Measurements from ENCODE around the gene OR2T10. TPM values are rescaled to one million over a fixed set of nuclear protein-coding genes. Genes with fewer than 3 reads are reported as not detected.

OR2T10 gene
- total RNA-seq, 1 donor from 2014 or later: not detected

- no peak for ATAC-seq
- intact Hi-C loops (cut with DNase I): no loop called here
Measured at GRCh38 chr1:248599396-248599795, 1.9 kb upstream of the OR2T10 start.

GRCh38 chr1:248596615-248597014, 885 bp downstream of the OR2T10 start:
- H3K27ac ChIP-seq: no peak overlapping the region
- DNase-seq (no peak), ATAC-seq (no peak)
- intact Hi-C loops (cut with DNase I): no loop called here
- H3K4me3 ChIP-seq: no peak overlapping the region
- H3K4me1 ChIP-seq: no peaks in the 10 kb centered on the region
- no peaks in the 10 kb centered on the region for H3K36me3 ChIP-seq
- TF ChIP-seq CTCF (IDR thresholded peaks at IDR 0.05): no peak
- no peaks in the 10 kb centered on the region for H3K9me3 ChIP-seq
- no peaks in the 10 kb centered on the region for H3K27me3 ChIP-seq (ENCODE audit: low read depth)

More at GRCh38 chr1:248599396-248599795, 1.9 kb upstream of the OR2T10 start:
- Histone ChIP-seq H3K9me3 (no peaks in the 10 kb centered on the region), H3K36me3 (no peaks in the 10 kb centered on the region), H3K27me3 (ENCODE audit: low read depth) (no peaks in the 10 kb centered on the region), H3K4me1 (no peaks in the 10 kb centered on the region), H3K4me3 (no peak overlapping the region), H3K27ac (no peak overlapping the region)
- no peak for DNase-seq
- TF ChIP-seq CTCF (IDR thresholded peaks at IDR 0.05): no peak

- Histone ChIP-seq H3K27ac (no peak overlapping the region), H3K4me1 (no peaks in the 10 kb centered on the region), H3K36me3 (no peaks in the 10 kb centered on the region), H3K4me3 (no peak overlapping the region), H3K9me3 (no peaks in the 10 kb centered on the region), H3K27me3 (ENCODE audit: low read depth) (no peaks in the 10 kb centered on the region)
- no peak for TF ChIP-seq CTCF (IDR thresholded peaks at IDR 0.05)
- ATAC-seq (no peak), DNase-seq (no peak)
- intact Hi-C loops (cut with DNase I): no loop called here
Measured at GRCh38 chr1:248593226-248593625, 4.3 kb downstream of the OR2T10 start.

- no peaks in the 10 kb centered on the region for H3K4me1 ChIP-seq
- no peak for TF ChIP-seq CTCF (IDR thresholded peaks at IDR 0.05)
- intact Hi-C loops (cut with DNase I): no loop called here
- DNase-seq (no peak), ATAC-seq (no peak)
- H3K27ac ChIP-seq: no peak overlapping the region
- H3K27me3 ChIP-seq (ENCODE audit: low read depth): no peaks in the 10 kb centered on the region
- no peaks in the 10 kb centered on the region for H3K36me3 ChIP-seq
- H3K4me3 ChIP-seq: no peak overlapping the region
- no peaks in the 10 kb centered on the region for H3K9me3 ChIP-seq
Measured at GRCh38 chr1:248592655-248593054, 4.8 kb downstream of the OR2T10 start.

GRCh38 chr1:248590055-248590454, 7.4 kb downstream of the OR2T10 start:
- ATAC-seq: no peak

More at GRCh38 chr1:248590055-248590454, 7.4 kb downstream of the OR2T10 start:
- no peaks in the 10 kb centered on the region for H3K4me1 ChIP-seq
- H3K36me3 ChIP-seq: no peaks in the 10 kb centered on the region
- H3K4me3 ChIP-seq: no peak overlapping the region
- no peak overlapping the region for H3K27ac ChIP-seq
- H3K27me3 ChIP-seq (ENCODE audit: low read depth): no peaks in the 10 kb centered on the region
- intact Hi-C loops (cut with DNase I): no loop called here
- H3K9me3 ChIP-seq: no peaks in the 10 kb centered on the region
- no peak for DNase-seq
- no peak for TF ChIP-seq CTCF (IDR thresholded peaks at IDR 0.05)
